Activated naive CD8-positive, alpha-beta T cell treated with anti-CD3 and anti-CD28 coated beads for 36 hours (primary cell): Measurements from ENCODE around the gene RTL1. TPM values are rescaled to one million over a fixed set of nuclear protein-coding genes. Genes with fewer than 3 reads are reported as not detected.

Source experiments
- DNase-seq: peaks from one replicate; pipeline ENCODE4 v3.0.0; 2021
- H3K27ac Mint-ChIP-seq: one replicate; pipeline ENCODE4 v1.8.0; 2022; ENCODE audit warnings: mild to moderate bottlenecking, moderate library complexity, mixed read lengths
- H3K27me3 Mint-ChIP-seq: one replicate; pipeline ENCODE4 v1.8.0; 2022; ENCODE audit warnings: mild to moderate bottlenecking, mixed read lengths
- H3K36me3 Mint-ChIP-seq: one replicate; pipeline ENCODE4 v1.8.0; 2021; ENCODE audit warnings: mild to moderate bottlenecking, mixed read lengths
- H3K4me1 Mint-ChIP-seq: one replicate; pipeline ENCODE4 v1.8.0; 2021; ENCODE audit warnings: mixed read lengths
- H3K4me3 Mint-ChIP-seq: one replicate; pipeline ENCODE4 v1.8.0; 2022; ENCODE audit warnings: mild to moderate bottlenecking, moderate library complexity, mixed read lengths
- H3K9me3 Mint-ChIP-seq: one replicate; pipeline ENCODE4 v1.8.0; 2022; ENCODE audit warnings: mixed read lengths
- total RNA-seq, 2 experiments: library from RNA; stranded (reverse); gene quantifications; one replicate each; pipeline ENCODE4 v1.2.3, GENCODE V29; 2021

Gene RTL1
- total RNA-seq, 2 experiments from 2014 or later, result not detected

- H3K27me3 Mint-ChIP-seq, result no peaks in the 10 kb centered on the region
- no peaks in the 10 kb centered on the region for H3K36me3 Mint-ChIP-seq
- DNase-seq, result no peak
- H3K9me3 Mint-ChIP-seq, result no peaks in the 10 kb centered on the region
- H3K4me3 Mint-ChIP-seq, result no peak overlapping the region
- H3K4me1 Mint-ChIP-seq, result peaks cover 7% of the 10 kb centered on the region
- no peak overlapping the region for H3K27ac Mint-ChIP-seq
Observed at GRCh38 chr14:100841761-100842403, 61.6 kb downstream of the RTL1 start.

GRCh38 chr14:100841066-100841760, 62.3 kb downstream of the RTL1 start:
- Mint-ChIP-seq H3K4me3 (no peak overlapping the region), H3K27me3 (no peaks in the 10 kb centered on the region), H3K36me3 (no peaks in the 10 kb centered on the region), H3K9me3 (no peaks in the 10 kb centered on the region), H3K27ac (no peak overlapping the region), H3K4me1 (peaks cover 7% of the 10 kb centered on the region)
- DNase-seq, result no peak

DNA sequence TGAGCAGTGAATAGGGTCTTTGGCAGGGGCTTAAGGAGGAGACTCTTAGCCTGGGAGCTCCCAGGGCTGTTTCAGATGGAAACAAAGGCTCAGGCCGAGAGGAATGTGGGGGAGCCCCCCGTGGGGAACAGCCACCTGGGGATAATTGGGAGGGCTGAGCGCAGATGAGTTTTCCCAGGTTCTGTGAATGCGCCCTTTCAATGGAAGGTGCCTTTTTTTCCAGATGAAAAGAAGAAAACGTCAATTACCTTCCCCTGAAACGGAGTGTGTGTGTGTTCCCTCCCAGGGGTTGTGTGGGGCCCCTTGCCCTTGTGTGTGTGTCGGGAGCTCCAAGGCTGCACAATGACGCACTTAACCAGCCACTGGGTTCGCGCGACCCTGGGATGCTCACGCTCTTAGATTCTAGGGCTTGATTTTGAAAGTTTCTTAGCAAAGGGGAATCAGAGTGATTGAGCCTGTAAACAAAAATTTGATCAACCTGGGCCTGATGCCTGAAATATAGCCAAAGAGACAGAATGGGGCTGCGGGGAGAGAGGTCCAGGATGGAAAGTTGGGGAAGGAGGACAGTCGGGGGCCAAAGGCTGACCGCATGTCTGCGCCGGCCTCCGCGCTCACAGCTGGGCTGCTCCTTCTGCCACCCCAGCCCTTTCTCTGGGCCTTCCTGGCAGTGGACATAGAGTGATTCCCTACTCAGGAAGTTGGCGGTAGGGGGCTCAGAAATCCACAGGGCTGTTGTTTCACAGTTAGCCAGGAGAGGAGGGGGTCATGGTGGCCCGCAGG, 63.0 kb downstream of the RTL1 start:
- Mint-ChIP-seq H3K4me1 (peaks cover 7% of the 10 kb centered on the region), H3K27me3 (no peaks in the 10 kb centered on the region), H3K36me3 (no peaks in the 10 kb centered on the region), H3K4me3 (no peak overlapping the region), H3K9me3 (no peaks in the 10 kb centered on the region), H3K27ac (no peak overlapping the region)
- no peak for DNase-seq

GRCh38 chr14:100839681-100840111, 63.8 kb downstream of the RTL1 start:
- no peak overlapping the region for H3K4me3 Mint-ChIP-seq
- H3K27me3 Mint-ChIP-seq, result no peaks in the 10 kb centered on the region
- peaks cover 7% of the 10 kb centered on the region for H3K4me1 Mint-ChIP-seq
- no peaks in the 10 kb centered on the region for H3K9me3 Mint-ChIP-seq
- no peak for DNase-seq
- H3K27ac Mint-ChIP-seq, result no peak overlapping the region
- H3K36me3 Mint-ChIP-seq, result no peaks in the 10 kb centered on the region

DNA sequence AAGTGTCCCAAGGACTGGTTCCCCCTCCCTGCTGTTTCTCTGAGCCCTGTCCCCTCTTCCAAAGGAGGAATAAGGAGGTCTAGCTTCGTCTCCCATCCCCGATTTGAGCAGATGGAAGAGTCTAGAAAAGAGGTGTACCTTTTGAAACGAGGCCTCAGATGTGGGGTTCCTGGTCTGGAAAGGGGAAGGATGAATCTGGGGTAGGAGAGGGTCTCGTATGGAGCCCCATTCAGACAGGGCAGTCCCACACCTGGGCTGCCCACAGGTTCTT, 64.3 kb downstream of the RTL1 start:
- Mint-ChIP-seq H3K27ac (no peak overlapping the region), H3K9me3 (no peaks in the 10 kb centered on the region), H3K36me3 (no peaks in the 10 kb centered on the region), H3K4me3 (no peak overlapping the region), H3K4me1 (peaks cover 5% of the 10 kb centered on the region), H3K27me3 (no peaks in the 10 kb centered on the region)
- no peak for DNase-seq

- H3K36me3 Mint-ChIP-seq, result no peaks in the 10 kb centered on the region
- H3K4me3 Mint-ChIP-seq, result no peak overlapping the region
- H3K27me3 Mint-ChIP-seq, result no peaks in the 10 kb centered on the region
- no peak for DNase-seq
- H3K4me1 Mint-ChIP-seq, result peaks cover 3% of the 10 kb centered on the region
- H3K9me3 Mint-ChIP-seq, result no peaks in the 10 kb centered on the region
- no peak overlapping the region for H3K27ac Mint-ChIP-seq
Observed at GRCh38 chr14:100838493-100839314, 64.8 kb downstream of the RTL1 start.

- H3K36me3 Mint-ChIP-seq, result no peaks in the 10 kb centered on the region
- H3K27me3 Mint-ChIP-seq, result peaks cover under 1% of the 10 kb centered on the region
Observed at GRCh38 chr14:100837805-100838350, 65.6 kb downstream of the RTL1 start.

GRCh38 chr14:100836941-100837804, 66.3 kb downstream of the RTL1 start:
- Mint-ChIP-seq H3K4me3 (no peak overlapping the region), H3K4me1 (no peaks in the 10 kb centered on the region), H3K27me3 (peaks cover 5% of the 10 kb centered on the region), H3K36me3 (no peaks in the 10 kb centered on the region), H3K9me3 (no peaks in the 10 kb centered on the region), H3K27ac (no peak overlapping the region)
- no peak for DNase-seq

More at GRCh38 chr14:100837805-100838350, 65.6 kb downstream of the RTL1 start:
- H3K4me3 Mint-ChIP-seq, result no peak overlapping the region
- DNase-seq, result no peak
- no peaks in the 10 kb centered on the region for H3K9me3 Mint-ChIP-seq
- H3K27ac Mint-ChIP-seq, result no peak overlapping the region
- peaks cover 3% of the 10 kb centered on the region for H3K4me1 Mint-ChIP-seq

DNA sequence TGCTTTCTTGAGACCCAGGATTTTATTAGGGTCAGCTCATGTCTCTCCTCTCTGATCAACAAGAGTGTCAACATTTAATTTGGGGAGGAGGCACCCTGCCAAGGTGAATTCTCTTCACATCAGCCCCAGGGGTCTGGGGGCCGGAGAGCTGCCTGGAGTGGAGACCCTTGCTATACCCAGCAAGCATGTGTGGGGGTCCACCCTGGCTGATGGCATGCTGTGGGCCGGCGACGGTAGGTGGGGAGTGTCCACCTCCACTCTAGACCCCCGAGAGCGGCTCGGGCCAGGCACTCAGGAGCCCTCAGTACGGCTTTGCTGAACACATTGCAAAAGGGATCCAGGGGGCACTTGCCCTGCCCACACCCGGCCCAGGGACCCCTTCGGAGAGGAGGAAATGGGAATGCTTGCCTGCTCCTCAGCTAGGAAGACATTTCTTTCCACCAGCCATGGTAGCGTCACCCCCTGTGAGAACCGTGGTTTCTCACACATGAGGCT, 67.2 kb downstream of the RTL1 start:
- H3K27me3 Mint-ChIP-seq, result peaks cover 5% of the 10 kb centered on the region
- no peaks in the 10 kb centered on the region for H3K36me3 Mint-ChIP-seq
- H3K27ac Mint-ChIP-seq, result no peak overlapping the region
- no peak for DNase-seq
- H3K4me1 Mint-ChIP-seq, result no peaks in the 10 kb centered on the region
- no peak overlapping the region for H3K4me3 Mint-ChIP-seq
- H3K9me3 Mint-ChIP-seq, result no peaks in the 10 kb centered on the region

DNA sequence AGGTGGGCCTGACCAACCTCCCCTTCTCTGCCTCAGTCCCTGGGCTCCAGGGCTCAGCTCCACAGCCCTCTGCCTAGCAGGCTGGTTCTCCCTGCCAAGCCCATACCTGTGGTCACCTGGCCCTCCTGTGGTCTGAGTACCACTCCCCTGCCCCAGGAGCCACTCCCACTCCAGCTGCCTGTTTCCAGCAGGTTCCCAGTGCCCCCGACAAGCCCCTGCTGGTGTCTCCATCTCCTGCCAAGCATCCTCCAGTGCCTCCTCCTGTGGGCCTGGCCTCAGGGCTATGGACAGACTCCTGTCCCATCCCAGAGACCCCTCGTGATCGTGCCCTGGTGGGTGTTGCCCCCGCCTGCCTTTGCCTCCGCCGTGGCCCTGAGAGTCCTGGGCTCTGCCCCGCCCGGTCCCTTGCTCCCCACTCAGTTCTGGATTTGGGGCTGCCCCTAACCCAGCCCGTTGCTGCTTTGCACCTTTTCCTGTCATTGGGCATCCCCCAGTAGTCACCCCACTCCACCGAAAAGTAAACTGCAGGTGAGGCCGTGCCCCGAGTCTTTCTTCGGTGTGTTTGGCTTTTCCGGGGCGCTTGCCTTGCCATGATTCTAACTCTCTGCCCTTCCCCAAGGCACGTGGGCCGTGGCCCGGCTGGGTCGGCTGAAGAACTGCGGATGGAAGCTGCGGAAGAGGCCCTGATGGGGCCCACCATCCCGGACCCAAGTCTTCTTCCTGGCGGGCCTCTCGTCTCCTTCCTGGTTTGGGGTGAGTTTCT, 67.8 kb downstream of the RTL1 start:
- no peak overlapping the region for H3K4me3 Mint-ChIP-seq
- H3K4me1 Mint-ChIP-seq, result no peaks in the 10 kb centered on the region
- H3K9me3 Mint-ChIP-seq, result no peaks in the 10 kb centered on the region

DNA sequence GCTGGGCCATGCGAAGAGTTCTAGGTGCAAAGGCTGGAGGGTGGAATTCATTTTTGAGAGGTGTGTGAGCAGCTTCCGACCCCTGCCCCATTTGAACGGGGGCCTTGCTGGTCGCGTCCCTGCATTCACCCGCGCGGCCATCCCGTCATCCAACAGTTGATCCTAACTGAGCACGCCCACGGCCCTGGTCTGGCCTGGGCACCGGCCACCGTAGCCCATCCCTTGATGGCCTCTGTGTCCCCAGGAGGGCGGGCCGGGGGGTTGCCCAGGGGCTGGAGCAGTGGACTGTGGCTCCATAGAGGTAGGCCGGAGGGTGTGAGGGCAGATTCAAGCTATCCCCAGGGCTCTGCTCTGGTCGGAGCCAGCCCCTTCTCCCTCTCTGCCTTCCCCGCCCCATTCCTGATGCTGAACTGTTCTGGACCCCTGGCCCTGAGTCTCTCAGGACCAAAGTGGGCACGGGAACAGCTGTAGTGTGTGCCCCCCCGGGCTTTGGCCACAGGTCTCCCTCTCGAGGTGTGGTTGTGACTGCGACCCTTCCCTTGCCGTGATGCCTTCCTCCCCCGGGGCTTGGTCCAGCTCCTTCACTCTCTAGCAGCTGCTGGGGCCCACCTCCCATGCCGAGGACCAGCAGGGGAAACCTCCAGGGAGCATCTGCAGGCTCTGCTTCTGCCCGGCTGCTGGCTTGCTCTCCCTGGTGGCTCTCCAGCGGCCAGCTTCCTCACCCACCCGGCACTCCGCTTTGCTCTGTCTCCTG, 68.6 kb downstream of the RTL1 start:
- no peak overlapping the region for H3K4me3 Mint-ChIP-seq
- no peaks in the 10 kb centered on the region for H3K4me1 Mint-ChIP-seq
- no peak overlapping the region for H3K27ac Mint-ChIP-seq
- DNase-seq, result no peak
- no peaks in the 10 kb centered on the region for H3K36me3 Mint-ChIP-seq
- peaks cover 5% of the 10 kb centered on the region for H3K27me3 Mint-ChIP-seq
- H3K9me3 Mint-ChIP-seq, result no peaks in the 10 kb centered on the region

More for the DNA sequence above, 67.8 kb downstream of the RTL1 start:
- no peaks in the 10 kb centered on the region for H3K36me3 Mint-ChIP-seq
- peaks cover 5% of the 10 kb centered on the region for H3K27me3 Mint-ChIP-seq
- H3K27ac Mint-ChIP-seq, result no peak overlapping the region
- DNase-seq, result no peak

DNA sequence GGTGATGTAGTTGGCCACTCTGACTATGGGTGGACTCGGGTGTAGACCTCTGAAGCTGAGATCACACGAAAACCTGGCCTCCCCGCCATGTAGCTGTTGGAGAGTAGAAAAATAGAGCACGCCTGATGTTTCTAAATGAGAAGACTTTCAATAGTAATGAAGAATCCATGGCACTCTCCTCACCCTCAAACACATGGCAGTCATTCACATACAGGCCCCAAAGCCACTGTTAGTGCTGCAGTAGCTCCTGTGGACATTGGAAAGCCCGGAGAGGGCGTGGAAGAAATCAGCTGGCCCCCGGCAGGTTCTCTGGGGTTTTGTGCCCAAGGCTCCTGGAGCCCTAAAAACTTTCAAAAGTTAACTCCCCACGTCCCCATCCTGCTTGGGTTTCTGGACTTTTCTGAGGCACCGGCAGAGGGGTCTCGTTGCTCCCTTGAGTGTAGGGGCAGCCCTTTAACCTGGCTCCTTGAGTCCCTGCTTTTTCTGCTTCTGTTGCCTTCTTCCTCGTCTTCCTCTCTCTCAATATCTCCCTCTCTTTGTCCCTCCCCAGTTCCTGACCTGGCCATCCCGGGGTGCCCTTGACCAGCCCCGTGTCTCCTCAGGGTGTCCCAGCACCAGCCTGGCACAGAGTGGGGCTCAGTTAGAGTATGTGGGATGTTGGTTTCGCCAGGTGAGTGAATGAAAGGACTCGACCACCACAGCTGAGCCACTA, 69.3 kb downstream of the RTL1 start:
- Mint-ChIP-seq H3K9me3 (no peaks in the 10 kb centered on the region), H3K36me3 (no peaks in the 10 kb centered on the region), H3K4me1 (no peaks in the 10 kb centered on the region), H3K4me3 (no peak overlapping the region), H3K27me3 (peaks cover 6% of the 10 kb centered on the region), H3K27ac (no peak overlapping the region)
- DNase-seq, result no peak
